ENCODE measurements around the gene UBE2O.

Gene UBE2O

GRCh38 chr17:76426853-76427252 is 26.1 kb downstream of the UBE2O start:
- no peak overlapping the region for H3K4me3 ChIP-seq (ENCODE audit: low read length)
- DNase-seq (ENCODE audit: low read depth, low spot score) = no peak

DNA sequence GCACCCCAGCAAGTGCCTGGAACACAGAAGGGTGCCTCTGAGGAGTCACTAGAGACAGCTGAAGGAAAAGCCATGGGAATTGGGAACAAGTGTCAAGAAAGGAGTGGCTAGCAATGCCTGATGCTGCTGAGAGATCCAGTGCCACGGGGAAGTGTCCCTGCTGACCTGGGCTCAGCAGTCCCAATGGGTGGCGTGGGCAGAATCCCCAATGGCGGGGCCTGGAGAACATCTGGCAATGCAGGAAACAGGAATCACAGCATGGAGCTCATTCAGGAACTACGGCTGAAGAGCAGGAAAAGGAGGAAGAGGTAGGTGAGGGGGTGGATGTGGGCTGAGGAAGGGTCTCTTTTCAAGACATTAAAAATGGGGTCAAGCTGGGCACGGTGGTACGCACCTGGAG is 30.1 kb downstream of the UBE2O start:
- DNase-seq (ENCODE audit: low read depth, low spot score) = no peak
- no peak overlapping the region for H3K4me3 ChIP-seq (ENCODE audit: low read length)

GRCh38 chr17:76422406-76422805 is 30.5 kb downstream of the UBE2O start:
- H3K4me3 ChIP-seq (ENCODE audit: low read length) = no peak overlapping the region
- DNase-seq (ENCODE audit: low read depth, low spot score) = no peak

- H3K4me3 ChIP-seq (ENCODE audit: low read length) = no peak overlapping the region
Observed at GRCh38 chr17:76421044-76421407, 31.9 kb downstream of the UBE2O start.

DNA sequence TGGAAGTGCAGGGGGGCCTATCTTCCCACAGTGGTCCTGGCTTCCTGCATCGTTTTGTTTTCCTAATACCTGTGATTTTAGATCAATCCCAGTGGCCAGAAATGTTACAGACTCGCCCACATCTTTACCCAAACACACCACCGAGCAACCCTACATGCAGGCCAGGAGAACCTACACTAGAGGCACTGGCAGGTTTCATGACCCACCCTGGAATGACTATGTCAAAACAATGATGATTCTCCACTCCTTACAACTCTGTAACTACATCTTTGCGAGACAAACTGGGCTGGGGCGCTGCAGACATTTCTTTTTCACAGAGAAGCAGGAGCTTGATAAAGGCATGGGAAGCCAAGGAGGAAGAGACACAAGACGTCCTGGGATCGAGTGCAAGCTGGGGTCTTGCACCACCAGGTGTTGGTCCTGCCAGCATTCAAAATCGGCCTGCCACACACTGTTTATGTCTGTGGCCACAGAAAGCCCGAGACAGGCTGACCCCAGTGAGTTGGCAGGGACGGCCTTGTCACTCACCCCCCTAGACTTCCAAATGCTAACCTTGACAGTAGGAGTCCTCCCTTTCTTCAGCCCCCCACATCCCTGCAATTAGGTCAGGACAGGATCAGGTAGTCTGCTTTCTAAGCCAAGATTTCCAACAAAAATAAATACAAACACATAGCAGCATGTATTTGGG is 32.5 kb downstream of the UBE2O start:
- DNase-seq (ENCODE audit: low read depth, low spot score) = no peak
- no peak overlapping the region for H3K4me3 ChIP-seq (ENCODE audit: low read length)

More at GRCh38 chr17:76421044-76421407, 31.9 kb downstream of the UBE2O start:
- no peak for DNase-seq (ENCODE audit: low read depth, low spot score)

DNA sequence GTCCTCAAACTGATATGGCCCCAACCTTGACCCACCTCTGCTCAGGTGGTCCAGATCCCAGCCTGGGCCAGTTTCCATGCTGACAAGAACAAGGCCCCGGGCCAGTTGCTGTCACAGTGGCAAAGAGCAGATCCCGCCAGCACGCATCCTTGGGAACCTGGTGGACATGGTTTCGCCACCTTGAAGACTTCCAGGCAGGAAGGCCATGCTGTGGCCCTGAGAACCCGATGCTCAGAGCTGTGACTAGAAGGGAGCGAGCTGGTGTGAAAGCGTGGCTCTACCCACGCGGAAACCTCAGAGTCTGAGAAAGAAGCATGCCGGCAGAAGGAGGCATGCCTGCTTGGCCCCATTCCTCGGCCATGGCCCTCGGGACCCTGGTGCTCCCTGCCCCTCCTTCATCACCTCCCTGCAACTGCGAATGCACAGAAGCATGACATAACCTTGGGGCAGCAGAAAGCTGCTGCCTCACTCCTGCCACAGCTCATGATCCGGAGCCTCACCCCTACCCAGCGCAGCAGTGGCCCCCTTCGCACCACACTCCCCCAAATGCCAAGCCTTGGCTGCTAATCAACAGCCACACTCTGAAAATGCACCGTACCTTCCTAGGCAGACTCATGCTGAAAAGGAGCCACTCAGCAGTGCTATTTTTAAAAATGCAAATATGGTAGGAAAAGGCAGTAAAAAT is 33.2 kb downstream of the UBE2O start:
- no peak for DNase-seq (ENCODE audit: low read depth, low spot score)
- no peak overlapping the region for H3K4me3 ChIP-seq (ENCODE audit: low read length)

GRCh38 chr17:76417499-76418143 is 35.3 kb downstream of the UBE2O start:
- no peak for DNase-seq (ENCODE audit: low read depth, low spot score)
- H3K4me3 ChIP-seq (ENCODE audit: low read length) = no peak overlapping the region

DNA sequence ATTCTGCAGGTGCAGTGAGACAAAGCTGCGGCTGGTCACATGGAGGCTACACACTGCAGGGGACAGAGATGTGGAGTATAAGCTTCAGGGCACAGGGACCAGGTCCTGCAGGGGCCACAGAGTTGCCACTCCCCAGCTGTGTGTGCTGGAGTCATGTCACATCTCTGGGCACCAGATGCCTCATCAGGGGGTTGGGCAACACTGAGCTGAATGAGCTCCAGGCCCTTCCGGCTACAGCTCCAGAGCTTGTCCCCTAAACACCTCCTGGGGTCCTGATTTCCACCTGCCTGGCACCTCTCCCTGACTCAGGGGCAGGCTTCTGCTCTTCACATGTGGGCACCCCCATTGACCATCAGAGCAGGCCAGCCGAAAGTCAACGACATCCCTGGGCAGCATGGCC is 36.1 kb downstream of the UBE2O start:
- DNase-seq (ENCODE audit: low read depth, low spot score) = no peak
- no peak overlapping the region for H3K4me3 ChIP-seq (ENCODE audit: low read length)

GRCh38 chr17:76416457-76416856 is 36.5 kb downstream of the UBE2O start:
- H3K4me3 ChIP-seq (ENCODE audit: low read length) = no peak overlapping the region
- no peak for DNase-seq (ENCODE audit: low read depth, low spot score)

DNA sequence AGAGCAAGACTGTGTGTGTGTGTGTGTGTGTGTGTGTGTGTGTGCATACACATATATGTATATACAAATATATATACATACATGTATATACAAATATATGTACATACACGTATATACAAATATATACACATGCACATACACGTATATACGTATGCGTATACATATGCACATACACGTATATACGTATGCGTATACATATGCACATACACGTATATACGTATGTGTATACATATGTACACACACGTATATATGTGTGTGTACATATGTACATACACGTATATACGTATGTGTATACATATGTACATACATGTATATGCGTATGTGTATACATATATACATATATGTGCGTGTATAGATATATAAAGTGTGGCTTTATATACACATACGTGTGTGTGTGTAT is 37.2 kb downstream of the UBE2O start:
- H3K4me3 ChIP-seq (ENCODE audit: low read length) = no peak overlapping the region
- DNase-seq (ENCODE audit: low read depth, low spot score) = no peak

- no peak overlapping the region for H3K4me3 ChIP-seq (ENCODE audit: low read length)
- DNase-seq (ENCODE audit: low read depth, low spot score) = no peak
Observed at GRCh38 chr17:76414334-76415295, 38.3 kb downstream of the UBE2O start.

- DNase-seq (ENCODE audit: low read depth, low spot score) = no peak
- no peak overlapping the region for H3K4me3 ChIP-seq (ENCODE audit: low read length)
Observed at GRCh38 chr17:76411247-76411646, 41.7 kb downstream of the UBE2O start.

- no peak for DNase-seq (ENCODE audit: low read depth, low spot score)
- no peak overlapping the region for H3K4me3 ChIP-seq (ENCODE audit: low read length)
Observed at GRCh38 chr17:76410328-76410965, 42.5 kb downstream of the UBE2O start.

GRCh38 chr17:76408037-76408849 is 44.7 kb downstream of the UBE2O start:
- no peak overlapping the region for H3K4me3 ChIP-seq (ENCODE audit: low read length)
- peak; percentile 49 for DNase-seq (ENCODE audit: low read depth, low spot score)

DNA sequence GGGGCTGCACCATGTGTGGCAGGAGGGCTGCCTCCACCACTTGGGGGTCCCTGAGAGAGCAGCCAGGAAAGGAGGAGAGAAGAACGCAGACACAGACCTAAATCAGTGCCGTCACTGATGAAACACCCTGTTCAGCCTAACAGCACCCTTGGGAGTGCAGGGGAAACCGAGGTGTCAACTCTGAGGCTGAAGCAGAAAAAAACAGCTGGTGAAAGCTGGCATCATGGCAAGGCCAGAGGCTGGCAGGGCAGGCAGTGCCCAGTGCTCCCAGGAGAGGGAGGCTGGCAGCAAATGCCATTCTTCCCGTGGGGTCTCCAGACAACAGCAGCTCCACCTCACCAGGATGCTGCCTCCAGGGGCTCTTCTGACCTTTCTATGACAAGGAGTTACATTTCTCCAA is 45.4 kb downstream of the UBE2O start:
- no peak for DNase-seq (ENCODE audit: low read depth, low spot score)
- H3K4me3 ChIP-seq (ENCODE audit: low read length) = no peak overlapping the region

GRCh38 chr17:76405967-76406647 is 46.8 kb downstream of the UBE2O start:
- DNase-seq (ENCODE audit: low read depth, low spot score) = no peak
- H3K4me3 ChIP-seq (ENCODE audit: low read length) = no peak overlapping the region

DNA sequence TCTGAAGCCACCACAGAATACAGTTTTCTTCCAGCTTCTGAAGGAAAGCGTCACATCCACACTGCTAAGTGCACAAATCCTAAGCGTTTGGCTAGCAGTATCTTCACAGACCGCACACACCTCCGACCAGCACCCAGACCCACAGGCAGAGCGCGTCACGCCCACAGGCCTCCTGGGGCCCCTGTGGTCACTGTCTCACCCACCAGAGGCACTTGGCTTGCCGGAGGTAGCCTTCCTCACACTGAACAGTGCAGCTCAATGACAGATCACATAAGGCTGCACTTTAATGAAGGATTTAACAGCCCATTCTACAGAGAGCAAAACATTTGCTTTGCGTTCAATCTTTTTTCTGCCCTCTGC is 47.4 kb downstream of the UBE2O start:
- DNase-seq (ENCODE audit: low read depth, low spot score) = no peak
- no peak overlapping the region for H3K4me3 ChIP-seq (ENCODE audit: low read length)

Measured in Jurkat, Clone E6-1 (cell line).